ENCODE measurements around the gene CASP7. TPM values are rescaled to one million over a fixed set of nuclear protein-coding genes. Genes with fewer than 3 reads are reported as not detected.

The CASP7 gene
- total RNA-seq = 19.8 and 27.6 TPM in 2 replicates

DNA sequence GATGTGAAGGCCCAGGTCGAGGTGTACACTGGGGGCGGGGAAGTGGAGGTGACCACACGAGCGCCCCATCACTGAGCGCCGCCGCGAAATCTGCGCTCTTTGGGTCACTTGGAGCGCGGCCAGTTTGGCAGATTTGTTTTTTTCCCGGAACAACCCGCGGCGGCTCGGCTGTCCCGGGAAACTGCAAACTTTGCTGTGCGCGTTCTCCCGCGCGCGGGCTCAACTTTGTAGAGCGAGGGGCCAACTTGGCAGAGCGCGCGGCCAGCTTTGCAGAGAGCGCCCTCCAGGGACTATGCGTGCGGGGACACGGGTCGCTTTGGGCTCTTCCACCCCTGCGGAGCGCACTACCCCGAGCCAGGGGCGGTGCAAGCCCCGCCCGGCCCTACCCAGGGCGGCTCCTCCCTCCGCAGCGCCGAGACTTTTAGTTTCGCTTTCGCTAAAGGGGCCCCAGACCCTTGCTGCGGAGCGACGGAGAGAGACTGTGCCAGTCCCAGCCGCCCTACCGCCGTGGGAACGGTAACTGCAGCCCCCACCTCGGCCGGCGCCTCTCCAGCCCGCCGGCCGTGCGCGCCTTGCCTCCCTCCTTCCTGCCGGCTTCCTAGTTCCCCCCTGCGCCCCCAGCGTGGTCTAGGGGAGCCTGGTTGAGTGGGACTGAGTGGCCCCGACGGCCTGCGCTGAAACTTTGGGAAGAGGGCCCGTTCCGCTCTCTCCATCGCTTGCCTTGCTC lies at the start of gene CASP7:
CASP7 (plus strand) TSS at position 450 of the 727 bp plus-strand sequence. CDS start 17,582 bp downstream, outside the sequence.

GRCh38 chr10:113663908-113664307 lies 15.8 kb upstream of the CASP7 start, which contains the start of gene NRAP:
NRAP (minus strand) TSS chr10:113664041; CDS start chr10:113663882, 159 bp downstream.

GRCh38 chr10:113751181-113751732 lies 71.5 kb downstream of the CASP7 start, which contains the start of gene PLEKHS1:
PLEKHS1 (plus strand) TSS chr10:113751682; CDS start chr10:113755278, 3,596 bp downstream.

Other genes starting within 250 kb of the CASP7 start
- gene HABP2, start 126.9 kb upstream of the CASP7 start, total RNA-seq = not detected in 2 replicates
- under 0.01 TPM in 1 of 2 replicates, not detected in the other for gene NRAP, start 15.9 kb upstream of the CASP7 start, total RNA-seq
- gene PLEKHS1, start 71.8 kb downstream of the CASP7 start, total RNA-seq = not detected in 2 replicates
- gene DCLRE1A, start 174.2 kb downstream of the CASP7 start, total RNA-seq = 6.1 and 6.5 TPM in 2 replicates
- gene NHLRC2, start 174.7 kb downstream of the CASP7 start, total RNA-seq = 14.2 and 15.2 TPM in 2 replicates